Transverse colon (tissue), 4 donors: ENCODE results near the gene NDNF.

Source experiments
- POLR2A ChIP-seq: fragments of 450-650 bp; IDR thresholded peaks from one replicate; pipeline ENCODE4 v1.6.1; 2016; ENCODE audit warnings: antibody characterized with exemption, mild to moderate bottlenecking, moderate library complexity
- POLR2AphosphoS5 ChIP-seq, 3 donors: sonication (generic); formaldehyde crosslinking; IDR thresholded peaks; one replicate each; pipeline ENCODE4 v1.6.1; 2016; ENCODE audit warnings: antibody characterized with exemption in 3 of 3
- TF ChIP-seq, protein P1 (sequence below), 5 experiments: fragments of 200-600 bp in 3 of 5; fragments of 450-650 bp in 2 of 5; sonication (generic) in 3 of 5; IDR thresholded peaks; 1 replicate in 2 of 5; 2 replicates in 3 of 5; pipeline ENCODE4 v1.5.1; 2016 to 2017; ENCODE audit warnings: antibody characterized with exemption in 5 of 5, inconsistent platforms in 3 of 5, mild to moderate bottlenecking in 2 of 5, moderate library complexity in 1 of 5

DNA sequence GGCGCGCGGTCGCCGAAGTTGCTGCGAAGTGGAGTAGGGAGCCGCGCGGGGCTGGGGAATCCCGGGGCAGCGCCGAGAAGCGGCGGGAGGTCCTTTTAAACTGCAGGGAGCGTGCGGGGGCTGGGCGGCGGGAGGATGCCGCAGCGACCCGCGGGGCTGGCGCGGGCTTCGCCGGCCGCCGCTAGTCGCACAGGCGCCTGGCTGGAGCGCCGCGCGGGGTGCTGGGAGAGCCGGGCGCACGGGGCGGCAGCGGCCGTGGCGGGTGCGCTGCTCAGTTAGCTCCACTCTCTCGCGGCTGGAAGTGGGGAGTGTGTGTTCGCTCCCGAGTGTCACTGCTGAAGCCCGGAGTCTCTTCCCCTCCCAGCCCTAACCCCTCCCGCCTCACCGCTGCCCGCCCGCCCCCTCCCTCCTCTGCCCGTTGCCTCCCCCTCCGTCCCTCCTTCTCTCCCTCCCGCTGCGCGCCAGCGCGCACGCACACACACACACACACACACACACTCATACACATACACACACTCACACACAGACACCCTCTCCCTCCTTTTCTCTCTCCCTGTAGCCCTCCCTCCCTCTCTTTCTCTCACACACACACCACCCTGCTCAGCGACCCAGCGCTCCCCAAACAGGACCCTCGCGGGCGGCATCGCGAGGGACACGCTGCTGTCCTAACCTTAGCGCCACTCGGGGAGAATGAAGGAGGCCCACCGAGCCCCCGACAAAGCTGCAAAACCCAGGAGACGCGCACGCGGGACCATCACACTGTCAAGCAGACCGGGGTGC is at the start of gene NDNF:
- TF ChIP-seq, protein P1, sequence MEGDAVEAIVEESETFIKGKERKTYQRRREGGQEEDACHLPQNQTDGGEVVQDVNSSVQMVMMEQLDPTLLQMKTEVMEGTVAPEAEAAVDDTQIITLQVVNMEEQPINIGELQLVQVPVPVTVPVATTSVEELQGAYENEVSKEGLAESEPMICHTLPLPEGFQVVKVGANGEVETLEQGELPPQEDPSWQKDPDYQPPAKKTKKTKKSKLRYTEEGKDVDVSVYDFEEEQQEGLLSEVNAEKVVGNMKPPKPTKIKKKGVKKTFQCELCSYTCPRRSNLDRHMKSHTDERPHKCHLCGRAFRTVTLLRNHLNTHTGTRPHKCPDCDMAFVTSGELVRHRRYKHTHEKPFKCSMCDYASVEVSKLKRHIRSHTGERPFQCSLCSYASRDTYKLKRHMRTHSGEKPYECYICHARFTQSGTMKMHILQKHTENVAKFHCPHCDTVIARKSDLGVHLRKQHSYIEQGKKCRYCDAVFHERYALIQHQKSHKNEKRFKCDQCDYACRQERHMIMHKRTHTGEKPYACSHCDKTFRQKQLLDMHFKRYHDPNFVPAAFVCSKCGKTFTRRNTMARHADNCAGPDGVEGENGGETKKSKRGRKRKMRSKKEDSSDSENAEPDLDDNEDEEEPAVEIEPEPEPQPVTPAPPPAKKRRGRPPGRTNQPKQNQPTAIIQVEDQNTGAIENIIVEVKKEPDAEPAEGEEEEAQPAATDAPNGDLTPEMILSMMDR (IDR thresholded peaks at IDR 0.05), result no peak
- TF ChIP-seq POLR2AphosphoS5 (IDR thresholded peaks at IDR 0.05) (peak in 1 of 3 donors; percentile 44), POLR2A (peak; percentile 57)
